ENCODE results near the gene IDH3G. TPM values are rescaled to one million over a fixed set of nuclear protein-coding genes. Genes with fewer than 3 reads are reported as not detected.

The IDH3G gene
- total and polyA plus RNA-seq, 8 donors: 31.0 to 186 (median 54.2) TPM

DNA sequence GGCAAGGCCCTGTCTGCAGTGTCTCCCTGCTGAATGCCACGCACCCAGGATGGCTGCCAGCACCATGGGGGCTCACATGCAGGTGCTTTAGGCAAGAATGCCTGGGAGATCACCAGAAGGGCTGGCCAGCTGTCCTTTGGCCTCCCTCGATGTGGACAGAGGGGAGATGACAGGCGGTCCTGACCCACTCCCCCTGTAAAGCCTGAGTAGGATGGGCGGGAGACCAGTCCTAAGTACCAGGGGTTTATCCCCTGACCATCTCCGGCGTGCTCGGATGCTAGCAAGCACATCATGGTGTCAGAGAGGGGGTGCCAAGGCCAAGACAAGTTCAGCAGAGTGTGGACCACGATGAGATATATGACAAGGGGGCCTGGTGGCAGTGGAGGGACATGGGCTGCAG lies 30.9 kb upstream of the IDH3G start:
- TF ChIP-seq POLR2AphosphoS5 (IDR thresholded peaks at IDR 0.05) (no peak), EP300 (IDR thresholded peaks at IDR 0.05) (no peak), POLR2A (IDR thresholded peaks at IDR 0.05) (no peak)
- TF ChIP-seq, protein P1, sequence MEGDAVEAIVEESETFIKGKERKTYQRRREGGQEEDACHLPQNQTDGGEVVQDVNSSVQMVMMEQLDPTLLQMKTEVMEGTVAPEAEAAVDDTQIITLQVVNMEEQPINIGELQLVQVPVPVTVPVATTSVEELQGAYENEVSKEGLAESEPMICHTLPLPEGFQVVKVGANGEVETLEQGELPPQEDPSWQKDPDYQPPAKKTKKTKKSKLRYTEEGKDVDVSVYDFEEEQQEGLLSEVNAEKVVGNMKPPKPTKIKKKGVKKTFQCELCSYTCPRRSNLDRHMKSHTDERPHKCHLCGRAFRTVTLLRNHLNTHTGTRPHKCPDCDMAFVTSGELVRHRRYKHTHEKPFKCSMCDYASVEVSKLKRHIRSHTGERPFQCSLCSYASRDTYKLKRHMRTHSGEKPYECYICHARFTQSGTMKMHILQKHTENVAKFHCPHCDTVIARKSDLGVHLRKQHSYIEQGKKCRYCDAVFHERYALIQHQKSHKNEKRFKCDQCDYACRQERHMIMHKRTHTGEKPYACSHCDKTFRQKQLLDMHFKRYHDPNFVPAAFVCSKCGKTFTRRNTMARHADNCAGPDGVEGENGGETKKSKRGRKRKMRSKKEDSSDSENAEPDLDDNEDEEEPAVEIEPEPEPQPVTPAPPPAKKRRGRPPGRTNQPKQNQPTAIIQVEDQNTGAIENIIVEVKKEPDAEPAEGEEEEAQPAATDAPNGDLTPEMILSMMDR (IDR thresholded peaks at IDR 0.05): no peak
- peaks cover 0 to 23% (median 5%) of the 10 kb centered on the region in 4 donors for H3K9me3 ChIP-seq
- H3K36me3 ChIP-seq: no peaks in the 10 kb centered on the region
- H3K27me3 ChIP-seq: peaks cover 0 to 50% (median 23%) of the 10 kb centered on the region in 3 donors
- intact Hi-C loops (cut with DNase I; ENCODE audit: low total_unique reads): no loop called here
- peaks cover 4 to 22% (median 21%) of the 10 kb centered on the region in 4 donors for H3K4me1 ChIP-seq
- no peak overlapping the region for H3K4me3 ChIP-seq
- WGBS, 5 donors: 76 to 87% (median 79%) methylated on average over 6 to 8 of the region's 8 CpGs
- no peak overlapping the region for H3K27ac ChIP-seq
- no peak for DNase-seq

DNA sequence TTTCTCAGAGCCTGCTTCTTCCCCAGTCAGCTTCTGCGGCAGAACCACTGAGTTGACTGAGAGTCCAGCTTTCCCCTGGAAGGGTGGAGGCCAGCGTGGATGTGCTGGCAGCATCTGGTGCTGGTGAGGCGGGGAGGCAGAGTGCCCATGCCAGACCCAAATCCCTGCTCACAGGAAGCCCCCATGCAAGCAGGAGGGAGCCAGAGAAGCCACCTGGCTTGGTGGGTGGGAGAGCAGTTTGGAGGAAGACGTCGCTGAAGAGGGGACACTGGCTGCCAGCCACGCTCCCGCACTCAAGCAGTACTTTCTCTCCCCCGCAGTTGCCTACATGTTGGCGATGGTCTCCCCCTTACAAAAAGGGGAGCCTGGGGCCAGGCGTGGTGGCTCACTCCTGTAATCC lies 30.2 kb upstream of the IDH3G start:
- peaks cover 0 to 17% (median 4%) of the 10 kb centered on the region in 4 donors for H3K9me3 ChIP-seq
- H3K4me1 ChIP-seq: peaks cover under 1 to 18% (median 17%) of the 10 kb centered on the region in 4 donors
- 75 to 87% (median 87%) methylated on average over 5 to 10 of the region's 10 CpGs for WGBS, 5 donors
- intact Hi-C loops (cut with DNase I; ENCODE audit: low total_unique reads): no loop called here
- no peak overlapping the region for H3K27ac ChIP-seq
- H3K27me3 ChIP-seq: peaks cover 0 to 50% (median 16%) of the 10 kb centered on the region in 3 donors
- no peak for TF ChIP-seq POLR2A (IDR thresholded peaks at IDR 0.05)
- no peak for TF ChIP-seq POLR2AphosphoS5 (IDR thresholded peaks at IDR 0.05)
- TF ChIP-seq EP300 (IDR thresholded peaks at IDR 0.05): no peak
- no peaks in the 10 kb centered on the region for H3K36me3 ChIP-seq
- no peak overlapping the region for H3K4me3 ChIP-seq
- no peak for DNase-seq

DNA sequence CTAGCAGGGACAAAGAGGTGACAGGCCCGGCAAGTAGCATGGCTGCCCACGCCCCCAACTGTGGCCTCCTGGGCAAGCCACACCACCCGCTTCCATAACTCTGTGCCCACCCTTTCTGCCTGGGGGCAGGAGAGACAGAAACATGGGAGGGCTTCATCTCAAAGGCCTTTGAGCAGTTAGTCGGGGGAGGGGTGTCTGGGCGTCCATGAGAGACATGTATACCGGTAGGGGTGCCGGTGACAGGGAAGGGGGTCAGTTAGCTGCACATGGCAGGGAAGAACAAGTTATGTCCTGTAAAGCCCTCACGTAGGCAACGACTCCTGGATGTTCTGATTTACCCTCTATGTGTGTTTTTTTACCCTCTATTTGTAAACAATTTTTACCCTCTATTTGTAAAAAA lies 26.9 kb upstream of the IDH3G start:
- intact Hi-C loops (cut with DNase I; ENCODE audit: low total_unique reads): no loop called here
- 85 to 89% (median 87%) methylated on average over 8 to 9 of the region's 9 CpGs for WGBS, 5 donors

DNA sequence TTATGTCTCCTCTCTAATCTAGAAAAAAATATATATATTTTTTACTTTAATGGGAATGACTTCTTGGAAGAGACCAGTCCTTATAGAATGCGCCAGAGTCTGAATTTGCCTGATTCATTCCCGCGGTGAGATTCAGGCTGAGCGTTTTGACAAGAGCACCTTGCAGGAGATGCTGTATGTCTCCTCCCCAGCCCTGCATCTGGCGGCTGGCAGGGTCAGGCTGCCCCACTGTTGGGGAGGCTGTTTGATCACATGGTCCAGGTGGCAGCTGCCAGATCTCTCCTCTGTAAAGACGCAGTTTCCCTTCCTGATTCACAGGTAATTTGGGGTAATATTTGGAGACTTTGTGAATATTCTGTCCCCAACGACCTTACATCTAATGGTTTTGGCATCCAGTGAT lies 26.4 kb upstream of the IDH3G start:
- intact Hi-C loops (cut with DNase I; ENCODE audit: low total_unique reads): no loop called here
- Histone ChIP-seq H3K4me3 (no peak overlapping the region), H3K27me3 (peaks cover 4 to 43% (median 8%) of the 10 kb centered on the region in 3 donors), H3K9me3 (peaks cover 0 to 7% (median 0%) of the 10 kb centered on the region in 4 donors), H3K27ac (no peak overlapping the region), H3K36me3 (no peaks in the 10 kb centered on the region), H3K4me1 (peaks cover 0 to 14% (median 12%) of the 10 kb centered on the region in 4 donors)
- 76 to 86% (median 80%) methylated on average over 5 to 7 of the region's 7 CpGs for WGBS, 5 donors
- DNase-seq: no peak
- no peak for TF ChIP-seq POLR2A (IDR thresholded peaks at IDR 0.05)
- TF ChIP-seq, protein P1 (IDR thresholded peaks at IDR 0.05): no peak
- TF ChIP-seq POLR2AphosphoS5 (IDR thresholded peaks at IDR 0.05): no peak
- no peak for TF ChIP-seq EP300 (IDR thresholded peaks at IDR 0.05)

More for the DNA sequence above, 26.9 kb upstream of the IDH3G start:
- DNase-seq: no peak
- Histone ChIP-seq H3K27ac (no peak overlapping the region), H3K4me1 (peaks cover 0 to 14% (median 12%) of the 10 kb centered on the region in 4 donors), H3K9me3 (peaks cover 0 to 7% (median 0%) of the 10 kb centered on the region in 4 donors), H3K36me3 (no peaks in the 10 kb centered on the region), H3K4me3 (no peak overlapping the region), H3K27me3 (peaks cover 4 to 43% (median 8%) of the 10 kb centered on the region in 3 donors)
- TF ChIP-seq, protein P1 (IDR thresholded peaks at IDR 0.05): no peak
- TF ChIP-seq POLR2A (IDR thresholded peaks at IDR 0.05): no peak
- TF ChIP-seq POLR2AphosphoS5 (IDR thresholded peaks at IDR 0.05): no peak
- no peak for TF ChIP-seq EP300 (IDR thresholded peaks at IDR 0.05)

DNA sequence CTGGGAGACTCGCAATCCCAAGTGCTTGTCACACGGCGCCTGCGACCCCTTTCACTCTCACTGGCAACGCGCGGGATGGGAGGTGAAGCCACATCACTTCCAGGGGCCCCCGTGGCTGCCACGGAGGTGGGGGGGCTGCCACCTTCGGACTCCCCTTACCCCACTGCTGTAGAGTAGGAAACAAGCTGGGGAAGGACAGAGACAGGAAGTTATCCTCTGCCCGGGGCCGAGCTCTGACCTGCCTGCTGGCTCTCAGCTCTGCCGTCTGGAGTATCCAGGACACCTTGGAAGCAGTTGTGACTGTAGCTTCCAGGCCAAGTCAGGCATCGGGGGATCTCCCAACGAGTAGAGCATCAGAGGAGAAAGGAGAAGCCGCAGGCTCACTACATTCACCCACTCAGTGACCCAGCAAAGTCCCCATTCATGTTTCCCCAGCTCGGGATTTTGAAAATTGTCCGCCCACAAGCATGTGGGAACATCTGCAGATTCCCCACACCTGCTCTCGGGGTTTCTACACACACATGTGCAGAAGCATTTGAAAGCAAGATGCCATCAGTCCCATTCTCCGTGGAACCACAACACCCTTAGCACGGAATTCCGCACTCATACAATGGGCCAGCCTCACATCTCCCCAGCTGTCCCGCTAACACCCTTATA lies 25.3 kb upstream of the IDH3G start:
- TF ChIP-seq, protein P1 (IDR thresholded peaks at IDR 0.05): no peak
- no peak for TF ChIP-seq POLR2AphosphoS5 (IDR thresholded peaks at IDR 0.05)
- TF ChIP-seq POLR2A (IDR thresholded peaks at IDR 0.05): no peak
- no peak for TF ChIP-seq EP300 (IDR thresholded peaks at IDR 0.05)
- peaks cover 0 to 7% (median 0%) of the 10 kb centered on the region in 4 donors for H3K9me3 ChIP-seq
- 29 to 57% (median 45%) methylated on average over 12 to 23 of the region's 23 CpGs for WGBS, 5 donors
- H3K27ac ChIP-seq: peak overlapping the region in 1 of 5 donors; percentile 51
- intact Hi-C loops (cut with DNase I; ENCODE audit: low total_unique reads): no loop called here
- H3K27me3 ChIP-seq: peaks cover 4 to 41% (median 8%) of the 10 kb centered on the region in 3 donors
- no peaks in the 10 kb centered on the region for H3K36me3 ChIP-seq
- H3K4me1 ChIP-seq: peaks cover 0 to 14% (median 12%) of the 10 kb centered on the region in 4 donors
- H3K4me3 ChIP-seq: peak overlapping the region; percentile 42 to 51 (median 45)
- no peak for DNase-seq
